Liver (tissue), 9 donors: Measurements from ENCODE around the gene CNIH1. TPM values are rescaled to one million over a fixed set of nuclear protein-coding genes. Genes with fewer than 3 reads are reported as not detected.

Experiments
- DNase-seq: peaks from one replicate; pipeline ENCODE4 v3.0.0-alpha.2; 2017; ENCODE audit warnings: low spot score
- H3K27ac ChIP-seq, 2 donors: one replicate each; pipeline ENCODE4 v1.7.0; 2013; ENCODE audit warnings: inconsistent platforms in 2 of 2, low read length in 2 of 2, control low read depth in 1 of 2, low read depth in 1 of 2, mild to moderate bottlenecking in 1 of 2
- H3K27me3 ChIP-seq, 4 donors: one replicate each; pipeline versions ENCODE4 v1.6.1 to v1.7.0; 2013; ENCODE audit warnings: low read length in 3 of 4, inconsistent platforms in 1 of 4, mild to moderate bottlenecking in 1 of 4, moderate library complexity in 1 of 4; ENCODE audit not compliant: control insufficient read depth in 4 of 4, insufficient read depth in 4 of 4
- H3K36me3 ChIP-seq, 4 donors: one replicate each; pipeline versions ENCODE4 v1.6.1 to v1.7.0; 2013; ENCODE audit warnings: low read length in 3 of 4, mild to moderate bottlenecking in 3 of 4, low read depth in 1 of 4, moderate library complexity in 1 of 4; ENCODE audit not compliant: control insufficient read depth in 4 of 4, insufficient read depth in 3 of 4
- H3K4me1 ChIP-seq, 4 donors: one replicate each; pipeline versions ENCODE4 v1.6.1 to v1.7.0; 2013; ENCODE audit warnings: low read length in 3 of 4, mild to moderate bottlenecking in 3 of 4, moderate library complexity in 1 of 4; ENCODE audit not compliant: control insufficient read depth in 4 of 4, insufficient read depth in 4 of 4
- H3K4me3 ChIP-seq, 3 donors: one replicate each; pipeline versions ENCODE4 v1.6.1 to v1.7.0; 2013; ENCODE audit warnings: low read length in 3 of 3, control low read depth in 1 of 3, low read depth in 1 of 3, mild to moderate bottlenecking in 1 of 3
- H3K9ac ChIP-seq, 2 donors: one replicate each; pipeline ENCODE4 v1.7.0; 2013; ENCODE audit warnings: low read length in 2 of 2, mild to moderate bottlenecking in 2 of 2, moderate library complexity in 2 of 2, control low read depth in 1 of 2, low read depth in 1 of 2
- H3K9me3 ChIP-seq, 4 donors: one replicate each; pipeline versions ENCODE4 v1.6.1 to v1.7.0; 2013; ENCODE audit warnings: low read length in 3 of 4; ENCODE audit not compliant: control insufficient read depth in 4 of 4
- FOXA2 ChIP-seq: IDR thresholded peaks from 2 replicates; pipeline ENCODE4 v1.6.1; 2016; ENCODE audit warnings: antibody characterized with exemption
- HNF4G ChIP-seq: IDR thresholded peaks from 2 replicates; pipeline ENCODE4 v1.6.1; 2016; ENCODE audit warnings: antibody characterized with exemption
- JUND ChIP-seq, 2 donors: IDR thresholded peaks; 2 replicates each; pipeline ENCODE4 v1.6.1; 2016; ENCODE audit warnings: antibody characterized with exemption in 2 of 2
- RAD21 ChIP-seq, 2 donors: IDR thresholded peaks; 2 replicates each; pipeline ENCODE4 v1.6.1; 2016; ENCODE audit warnings: antibody characterized with exemption in 2 of 2, mild to moderate bottlenecking in 2 of 2
- TAF1 ChIP-seq: conservative IDR thresholded peaks from 2 replicates; pipeline ENCODE4 v1.6.1; 2016; ENCODE audit warnings: antibody characterized with exemption, mild to moderate bottlenecking
- WGBS: extraction: QIAGEN DNeasy Blood & Tissue Kit; methylation state at CpG from one replicate; pipeline ENCODE4 v1.1.7; 2013; 5-methylcytosine and 5-hydroxymethylcytosine counted together
- polyA plus RNA-seq, 2 donors: library from polyadenylated mRNA; stranded (reverse) in 1 of 2; unstranded in 1 of 2; fragments of 200-250 nt in 1 of 2; fragments of >200 nt in 1 of 2; fragmentation: Nextera tagmentation in 1 of 2; extraction: Ambion mirVana in 1 of 2; gene quantifications; one replicate each; pipeline versions ENCODE4 v1.2.1 to v1.2.3, GENCODE V29; 2013 to 2015
- total RNA-seq, 2 donors: library from RNA; depleted of rRNA; stranded (reverse); fragments of >200 nt; gene quantifications; one replicate each; pipeline ENCODE4 v1.2.3, GENCODE V29; 2014
- TF ChIP-seq, protein P1 (sequence below): IDR thresholded peaks from 2 replicates; pipeline ENCODE4 v1.6.1; 2016; ENCODE audit warnings: antibody characterized with exemption
- TF ChIP-seq, protein P2 (sequence below): IDR thresholded peaks from 2 replicates; pipeline ENCODE4 v1.6.1; 2016; ENCODE audit warnings: antibody characterized with exemption
- TF ChIP-seq, protein P3 (sequence below): IDR thresholded peaks from 2 replicates; pipeline ENCODE4 v1.6.1; 2016; ENCODE audit warnings: antibody characterized with exemption, mild to moderate bottlenecking
- TF ChIP-seq, protein P4 (sequence below): IDR thresholded peaks from 2 replicates; pipeline ENCODE4 v1.6.1; 2016; ENCODE audit warnings: antibody characterized with exemption
- TF ChIP-seq, protein P5 (sequence below): fragments of 150-350 bp; IDR thresholded peaks from 2 replicates; pipeline ENCODE4 v1.5.1; 2017; ENCODE audit warnings: improper control_type of control experiment, low read depth, low read length; ENCODE audit not compliant: missing input control
- donor health status: healthy.
- donor health status: healthy.
- donor health status: healthy.
- donor health status: healthy.
- donor health status: healthy.

CNIH1 gene
- total and polyA plus RNA-seq, 4 donors, result 33.9 to 193 (median 116) TPM

DNA sequence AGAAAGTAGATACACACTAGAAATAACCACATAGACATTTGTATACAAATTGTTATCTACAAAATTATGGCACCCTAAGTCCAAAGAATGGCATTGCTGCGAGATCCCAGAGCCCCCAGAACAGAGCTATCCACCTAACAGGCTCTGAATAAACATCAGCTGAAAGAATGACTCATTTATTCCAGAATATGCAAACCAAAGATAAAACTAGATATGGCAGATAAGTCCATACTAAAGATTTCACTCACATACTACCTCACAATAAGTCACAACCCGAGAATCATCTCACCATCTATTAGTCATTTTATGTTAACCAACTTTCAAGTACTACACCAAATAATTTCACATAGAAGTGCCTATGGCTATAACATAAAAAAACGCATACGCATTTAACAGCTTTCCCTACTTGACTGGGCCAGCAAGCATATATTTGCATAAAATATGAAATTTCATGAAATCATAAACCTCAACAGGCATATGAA, 5.6 kb downstream of the CNIH1 start:
- no peak overlapping the region for H3K4me3 ChIP-seq
- no peak overlapping the region for H3K27ac ChIP-seq
- no peak overlapping the region for H3K9ac ChIP-seq
- peaks cover 5 to 29% (median 18%) of the 10 kb centered on the region in 4 donors for H3K4me1 ChIP-seq
- 84% methylated on average over 4 of the region's 4 CpGs for WGBS
- peak; percentile 25 to 27 for TF ChIP-seq JUND (IDR thresholded peaks at IDR 0.05)
- TF ChIP-seq, protein P1, sequence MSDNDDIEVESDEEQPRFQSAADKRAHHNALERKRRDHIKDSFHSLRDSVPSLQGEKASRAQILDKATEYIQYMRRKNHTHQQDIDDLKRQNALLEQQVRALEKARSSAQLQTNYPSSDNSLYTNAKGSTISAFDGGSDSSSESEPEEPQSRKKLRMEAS, result no peak
- H3K9me3 ChIP-seq, result no peaks in the 10 kb centered on the region
- no peak for DNase-seq
- peaks cover 0 to 7% (median 2%) of the 10 kb centered on the region in 4 donors for H3K36me3 ChIP-seq
- no peaks in the 10 kb centered on the region for H3K27me3 ChIP-seq

DNA sequence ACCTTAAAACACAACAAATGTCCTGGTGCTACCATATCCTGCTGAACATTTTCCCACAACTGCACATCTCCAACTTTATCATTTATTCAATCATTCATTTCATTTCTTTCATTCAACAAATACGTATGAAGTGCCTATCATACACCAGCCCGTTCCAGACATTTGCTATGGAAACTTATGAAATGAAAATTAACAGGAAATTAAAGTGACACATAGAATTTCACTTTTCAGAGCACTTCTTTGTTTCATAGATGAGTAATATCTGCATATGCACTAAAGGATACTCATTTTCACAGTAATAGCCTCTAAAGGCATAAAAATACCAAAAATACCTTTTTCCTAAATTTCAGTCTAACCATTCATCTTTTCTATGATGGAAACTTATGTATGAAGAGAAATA, 12.6 kb downstream of the CNIH1 start:
- Histone ChIP-seq H3K27ac (no peak overlapping the region), H3K4me3 (no peak overlapping the region), H3K9ac (no peak overlapping the region), H3K36me3 (peaks cover 1 to 41% (median 33%) of the 10 kb centered on the region in 4 donors), H3K4me1 (peaks cover 0 to 10% (median 2%) of the 10 kb centered on the region in 4 donors), H3K9me3 (no peaks in the 10 kb centered on the region), H3K27me3 (no peaks in the 10 kb centered on the region)
- WGBS, result 95% methylated on average over 2 of the region's 2 CpGs
- TF ChIP-seq TAF1 (no peak), HNF4G (no peak), JUND (IDR thresholded peaks at IDR 0.05) (no peak), RAD21 (IDR thresholded peaks at IDR 0.05) (no peak), FOXA2 (no peak)
- TF ChIP-seq, protein P2, sequence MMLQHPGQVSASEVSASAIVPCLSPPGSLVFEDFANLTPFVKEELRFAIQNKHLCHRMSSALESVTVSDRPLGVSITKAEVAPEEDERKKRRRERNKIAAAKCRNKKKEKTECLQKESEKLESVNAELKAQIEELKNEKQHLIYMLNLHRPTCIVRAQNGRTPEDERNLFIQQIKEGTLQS, result no peak
- TF ChIP-seq, protein P3, sequence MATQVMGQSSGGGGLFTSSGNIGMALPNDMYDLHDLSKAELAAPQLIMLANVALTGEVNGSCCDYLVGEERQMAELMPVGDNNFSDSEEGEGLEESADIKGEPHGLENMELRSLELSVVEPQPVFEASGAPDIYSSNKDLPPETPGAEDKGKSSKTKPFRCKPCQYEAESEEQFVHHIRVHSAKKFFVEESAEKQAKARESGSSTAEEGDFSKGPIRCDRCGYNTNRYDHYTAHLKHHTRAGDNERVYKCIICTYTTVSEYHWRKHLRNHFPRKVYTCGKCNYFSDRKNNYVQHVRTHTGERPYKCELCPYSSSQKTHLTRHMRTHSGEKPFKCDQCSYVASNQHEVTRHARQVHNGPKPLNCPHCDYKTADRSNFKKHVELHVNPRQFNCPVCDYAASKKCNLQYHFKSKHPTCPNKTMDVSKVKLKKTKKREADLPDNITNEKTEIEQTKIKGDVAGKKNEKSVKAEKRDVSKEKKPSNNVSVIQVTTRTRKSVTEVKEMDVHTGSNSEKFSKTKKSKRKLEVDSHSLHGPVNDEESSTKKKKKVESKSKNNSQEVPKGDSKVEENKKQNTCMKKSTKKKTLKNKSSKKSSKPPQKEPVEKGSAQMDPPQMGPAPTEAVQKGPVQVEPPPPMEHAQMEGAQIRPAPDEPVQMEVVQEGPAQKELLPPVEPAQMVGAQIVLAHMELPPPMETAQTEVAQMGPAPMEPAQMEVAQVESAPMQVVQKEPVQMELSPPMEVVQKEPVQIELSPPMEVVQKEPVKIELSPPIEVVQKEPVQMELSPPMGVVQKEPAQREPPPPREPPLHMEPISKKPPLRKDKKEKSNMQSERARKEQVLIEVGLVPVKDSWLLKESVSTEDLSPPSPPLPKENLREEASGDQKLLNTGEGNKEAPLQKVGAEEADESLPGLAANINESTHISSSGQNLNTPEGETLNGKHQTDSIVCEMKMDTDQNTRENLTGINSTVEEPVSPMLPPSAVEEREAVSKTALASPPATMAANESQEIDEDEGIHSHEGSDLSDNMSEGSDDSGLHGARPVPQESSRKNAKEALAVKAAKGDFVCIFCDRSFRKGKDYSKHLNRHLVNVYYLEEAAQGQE, result no peak
- TF ChIP-seq, protein P4, sequence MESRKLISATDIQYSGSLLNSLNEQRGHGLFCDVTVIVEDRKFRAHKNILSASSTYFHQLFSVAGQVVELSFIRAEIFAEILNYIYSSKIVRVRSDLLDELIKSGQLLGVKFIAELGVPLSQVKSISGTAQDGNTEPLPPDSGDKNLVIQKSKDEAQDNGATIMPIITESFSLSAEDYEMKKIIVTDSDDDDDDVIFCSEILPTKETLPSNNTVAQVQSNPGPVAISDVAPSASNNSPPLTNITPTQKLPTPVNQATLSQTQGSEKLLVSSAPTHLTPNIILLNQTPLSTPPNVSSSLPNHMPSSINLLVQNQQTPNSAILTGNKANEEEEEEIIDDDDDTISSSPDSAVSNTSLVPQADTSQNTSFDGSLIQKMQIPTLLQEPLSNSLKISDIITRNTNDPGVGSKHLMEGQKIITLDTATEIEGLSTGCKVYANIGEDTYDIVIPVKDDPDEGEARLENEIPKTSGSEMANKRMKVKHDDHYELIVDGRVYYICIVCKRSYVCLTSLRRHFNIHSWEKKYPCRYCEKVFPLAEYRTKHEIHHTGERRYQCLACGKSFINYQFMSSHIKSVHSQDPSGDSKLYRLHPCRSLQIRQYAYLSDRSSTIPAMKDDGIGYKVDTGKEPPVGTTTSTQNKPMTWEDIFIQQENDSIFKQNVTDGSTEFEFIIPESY, result no peak
- TF ChIP-seq, protein P5, sequence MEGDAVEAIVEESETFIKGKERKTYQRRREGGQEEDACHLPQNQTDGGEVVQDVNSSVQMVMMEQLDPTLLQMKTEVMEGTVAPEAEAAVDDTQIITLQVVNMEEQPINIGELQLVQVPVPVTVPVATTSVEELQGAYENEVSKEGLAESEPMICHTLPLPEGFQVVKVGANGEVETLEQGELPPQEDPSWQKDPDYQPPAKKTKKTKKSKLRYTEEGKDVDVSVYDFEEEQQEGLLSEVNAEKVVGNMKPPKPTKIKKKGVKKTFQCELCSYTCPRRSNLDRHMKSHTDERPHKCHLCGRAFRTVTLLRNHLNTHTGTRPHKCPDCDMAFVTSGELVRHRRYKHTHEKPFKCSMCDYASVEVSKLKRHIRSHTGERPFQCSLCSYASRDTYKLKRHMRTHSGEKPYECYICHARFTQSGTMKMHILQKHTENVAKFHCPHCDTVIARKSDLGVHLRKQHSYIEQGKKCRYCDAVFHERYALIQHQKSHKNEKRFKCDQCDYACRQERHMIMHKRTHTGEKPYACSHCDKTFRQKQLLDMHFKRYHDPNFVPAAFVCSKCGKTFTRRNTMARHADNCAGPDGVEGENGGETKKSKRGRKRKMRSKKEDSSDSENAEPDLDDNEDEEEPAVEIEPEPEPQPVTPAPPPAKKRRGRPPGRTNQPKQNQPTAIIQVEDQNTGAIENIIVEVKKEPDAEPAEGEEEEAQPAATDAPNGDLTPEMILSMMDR, result no peak
- TF ChIP-seq, protein P1, result no peak
- DNase-seq, result no peak
